ENCODE results near the gene EGFR. TPM values are rescaled to one million over a fixed set of nuclear protein-coding genes. Genes with fewer than 3 reads are reported as not detected.
A peak's percentile ranks its signal among the peaks of the same experiment; 100 is the strongest.

Gene EGFR
- total and polyA plus RNA-seq, 9 donors: 13.0 to 54.6 (median 41.7) TPM

DNA sequence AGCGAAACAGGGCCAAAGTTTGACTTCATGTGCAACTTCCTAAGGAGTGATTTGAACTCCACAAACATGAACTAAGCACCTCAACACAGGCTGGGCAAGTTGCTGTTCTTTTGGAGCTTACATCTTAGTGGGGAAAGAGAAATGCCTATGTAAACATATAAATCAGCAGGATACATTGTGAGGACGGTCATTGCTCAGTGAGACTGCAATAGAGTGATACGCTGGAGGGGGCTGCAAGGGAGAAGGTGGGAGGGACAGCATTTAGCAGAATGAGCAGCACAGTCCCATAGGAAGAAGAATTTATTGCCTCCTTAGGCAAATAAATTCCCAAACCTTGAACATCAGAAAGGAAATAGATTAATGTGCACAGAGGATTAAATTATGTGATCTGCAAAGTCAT, 90.0 kb downstream of the EGFR start:
- Histone ChIP-seq H3K9me3 (no peaks in the 10 kb centered on the region), H3K27ac (no peak overlapping the region), H3K27me3 (no peaks in the 10 kb centered on the region), H3K4me1 (ENCODE audit: insufficient read depth) (peaks cover 34% of the 10 kb centered on the region), H3K4me3 (no peak overlapping the region), H3K36me3 (no peaks in the 10 kb centered on the region)
- WGBS, 3 donors: 62 to 93% (median 76%) methylated on average over 3 of the region's 3 CpGs
- intact Hi-C loops (cut with DNase I): no loop called here
- no peak for DNase-seq
- TF ChIP-seq EP300 (IDR thresholded peaks at IDR 0.05) (no peak), POLR2A (IDR thresholded peaks at IDR 0.05) (no peak), CTCF (IDR thresholded peaks at IDR 0.05) (no peak)

DNA sequence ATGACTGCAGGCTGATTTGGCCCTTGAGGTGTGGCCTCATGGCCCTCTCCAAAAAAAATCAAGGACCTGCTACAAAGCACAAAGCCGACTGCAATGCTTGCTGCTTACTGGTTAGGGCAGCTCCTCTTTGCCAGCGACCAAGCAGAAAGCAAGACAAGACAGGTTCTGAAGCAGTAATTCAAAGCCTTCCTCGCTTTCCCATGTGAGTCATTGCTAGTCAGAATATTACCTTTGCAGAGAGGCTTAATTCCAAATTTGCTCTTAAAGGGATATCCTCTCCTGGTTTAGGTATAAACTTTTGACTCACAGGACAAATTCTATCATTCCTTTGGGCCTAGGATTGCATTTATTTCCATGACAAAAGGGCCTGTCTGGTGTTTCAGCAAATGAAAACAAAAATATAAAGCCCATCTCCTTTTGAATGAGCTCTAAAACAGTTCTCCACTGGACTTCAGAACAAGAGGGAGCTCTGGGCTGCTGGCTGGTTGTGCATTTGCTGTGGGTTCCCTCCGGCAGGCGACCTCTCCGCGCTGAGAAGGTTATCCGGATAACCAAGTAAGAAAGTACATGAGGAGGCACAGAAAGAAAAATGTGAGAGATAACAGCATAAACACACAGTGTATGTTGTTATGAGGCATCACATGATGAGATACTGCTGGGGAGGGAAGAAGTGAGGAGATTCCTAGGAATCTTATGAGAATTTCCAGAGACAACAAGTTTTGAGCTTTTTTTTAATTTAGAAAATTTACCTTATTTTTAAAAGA, 90.8 kb downstream of the EGFR start:
- no peaks in the 10 kb centered on the region for H3K9me3 ChIP-seq
- no peak overlapping the region for H3K27ac ChIP-seq
- no peaks in the 10 kb centered on the region for H3K36me3 ChIP-seq
- peaks cover 30% of the 10 kb centered on the region for H3K4me1 ChIP-seq (ENCODE audit: insufficient read depth)
- TF ChIP-seq CTCF (IDR thresholded peaks at IDR 0.05) (no peak), EP300 (IDR thresholded peaks at IDR 0.05) (no peak), POLR2A (IDR thresholded peaks at IDR 0.05) (no peak)
- peak in 2 of 5 donors; percentile 45 to 62 for DNase-seq
- H3K27me3 ChIP-seq: no peaks in the 10 kb centered on the region
- intact Hi-C loops (cut with DNase I): no loop called here
- WGBS, 3 donors: 14 to 29% (median 18%) methylated on average over 8 of the region's 8 CpGs
- no peak overlapping the region for H3K4me3 ChIP-seq

- no peaks in the 10 kb centered on the region for H3K27me3 ChIP-seq
- no peaks in the 10 kb centered on the region for H3K36me3 ChIP-seq
- intact Hi-C loops (cut with DNase I): no loop called here
- DNase-seq: no peak
- no peaks in the 10 kb centered on the region for H3K9me3 ChIP-seq
- no peak overlapping the region for H3K4me3 ChIP-seq
- WGBS, 3 donors: 42 to 45% (median 43%) methylated on average over 14 of the region's 14 CpGs
- peaks cover 30% of the 10 kb centered on the region for H3K4me1 ChIP-seq (ENCODE audit: insufficient read depth)
- no peak for TF ChIP-seq CTCF (IDR thresholded peaks at IDR 0.05)
- TF ChIP-seq POLR2A (IDR thresholded peaks at IDR 0.05): no peak
- TF ChIP-seq EP300 (IDR thresholded peaks at IDR 0.05): no peak
- H3K27ac ChIP-seq: peak overlapping the region in 1 of 2 donors; percentile 44
These were observed 91.6 kb downstream of the EGFR start for GRCh38 chr7:55110282-55110992.

DNA sequence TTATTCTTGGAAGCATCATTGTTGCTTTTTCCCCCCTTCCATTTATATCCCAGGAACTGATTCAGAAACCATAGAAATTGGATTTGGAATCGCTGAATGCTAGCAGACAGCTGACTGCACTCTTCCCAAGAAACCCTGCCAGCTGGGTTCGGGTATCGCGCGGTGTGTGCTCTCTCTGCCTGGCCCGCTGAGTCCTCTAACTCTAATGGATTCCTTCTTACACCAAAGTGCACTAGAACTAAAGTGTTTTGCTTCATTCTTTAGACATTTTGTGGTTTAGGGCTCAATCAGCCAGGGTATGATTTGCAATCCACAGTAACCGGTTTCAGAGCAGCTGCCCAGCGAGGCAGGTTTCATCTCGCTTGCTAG, 92.2 kb downstream of the EGFR start:
- H3K4me3 ChIP-seq: no peak overlapping the region
- intact Hi-C loops (cut with DNase I): no loop called here
- 17 to 27% (median 18%) methylated on average over 9 of the region's 9 CpGs for WGBS, 3 donors

More for the DNA sequence above, 92.2 kb downstream of the EGFR start:
- H3K27me3 ChIP-seq: no peaks in the 10 kb centered on the region
- no peak for TF ChIP-seq POLR2A (IDR thresholded peaks at IDR 0.05)
- no peak for TF ChIP-seq CTCF (IDR thresholded peaks at IDR 0.05)
- TF ChIP-seq EP300 (IDR thresholded peaks at IDR 0.05): no peak
- no peak for DNase-seq
- H3K27ac ChIP-seq: peak overlapping the region in 1 of 2 donors; percentile 44
- peaks cover 29% of the 10 kb centered on the region for H3K4me1 ChIP-seq (ENCODE audit: insufficient read depth)
- H3K9me3 ChIP-seq: no peaks in the 10 kb centered on the region
- no peaks in the 10 kb centered on the region for H3K36me3 ChIP-seq
